Measurements from ENCODE around the gene ATP10A. TPM values are rescaled to one million over a fixed set of nuclear protein-coding genes. Genes with fewer than 3 reads are reported as not detected.

The ATP10A gene
- total RNA-seq, 1 donor = 15.8 TPM

- H3K4me3 ChIP-seq (ENCODE audit: low read length) = no peak overlapping the region
- no peaks in the 10 kb centered on the region for H3K4me1 ChIP-seq (ENCODE audit: insufficient read depth, low read length)
- H3K9me3 ChIP-seq (ENCODE audit: low read depth, low read length) = no peaks in the 10 kb centered on the region
- H3K27me3 ChIP-seq (ENCODE audit: insufficient read depth, low read length) = no peaks in the 10 kb centered on the region
Measured at GRCh38 chr15:25705433-25706115, 157.6 kb downstream of the ATP10A start.

- H3K9me3 ChIP-seq (ENCODE audit: low read depth, low read length) = no peaks in the 10 kb centered on the region
- no peak overlapping the region for H3K4me3 ChIP-seq (ENCODE audit: low read length)
- H3K27me3 ChIP-seq (ENCODE audit: insufficient read depth, low read length) = no peaks in the 10 kb centered on the region
- no peaks in the 10 kb centered on the region for H3K4me1 ChIP-seq (ENCODE audit: insufficient read depth, low read length)
Measured at GRCh38 chr15:25703726-25704125, 159.4 kb downstream of the ATP10A start.

GRCh38 chr15:25701721-25702465, 161.2 kb downstream of the ATP10A start:
- H3K9me3 ChIP-seq (ENCODE audit: low read depth, low read length) = no peaks in the 10 kb centered on the region
- H3K4me1 ChIP-seq (ENCODE audit: insufficient read depth, low read length) = no peaks in the 10 kb centered on the region
- no peaks in the 10 kb centered on the region for H3K27me3 ChIP-seq (ENCODE audit: insufficient read depth, low read length)
- no peak overlapping the region for H3K4me3 ChIP-seq (ENCODE audit: low read length)

- Histone ChIP-seq H3K9me3 (ENCODE audit: low read depth, low read length) (no peaks in the 10 kb centered on the region), H3K4me1 (ENCODE audit: insufficient read depth, low read length) (no peaks in the 10 kb centered on the region), H3K27me3 (ENCODE audit: insufficient read depth, low read length) (no peaks in the 10 kb centered on the region), H3K4me3 (ENCODE audit: low read length) (no peak overlapping the region)
Measured at GRCh38 chr15:25700916-25701315, 162.2 kb downstream of the ATP10A start.

- no peak overlapping the region for H3K4me3 ChIP-seq (ENCODE audit: low read length)
- H3K9me3 ChIP-seq (ENCODE audit: low read depth, low read length) = no peaks in the 10 kb centered on the region
- no peaks in the 10 kb centered on the region for H3K27me3 ChIP-seq (ENCODE audit: insufficient read depth, low read length)
- H3K4me1 ChIP-seq (ENCODE audit: insufficient read depth, low read length) = no peaks in the 10 kb centered on the region
Measured at GRCh38 chr15:25697586-25697985, 165.5 kb downstream of the ATP10A start.

- H3K9me3 ChIP-seq (ENCODE audit: low read depth, low read length) = no peaks in the 10 kb centered on the region
- H3K4me3 ChIP-seq (ENCODE audit: low read length) = no peak overlapping the region
- no peaks in the 10 kb centered on the region for H3K27me3 ChIP-seq (ENCODE audit: insufficient read depth, low read length)
- H3K4me1 ChIP-seq (ENCODE audit: insufficient read depth, low read length) = no peaks in the 10 kb centered on the region
Measured at GRCh38 chr15:25695875-25696760, 167.0 kb downstream of the ATP10A start.

- no peaks in the 10 kb centered on the region for H3K4me1 ChIP-seq (ENCODE audit: insufficient read depth, low read length)
- H3K27me3 ChIP-seq (ENCODE audit: insufficient read depth, low read length) = no peaks in the 10 kb centered on the region
- H3K9me3 ChIP-seq (ENCODE audit: low read depth, low read length) = no peaks in the 10 kb centered on the region
- H3K4me3 ChIP-seq (ENCODE audit: low read length) = no peak overlapping the region
Measured at GRCh38 chr15:25694823-25695312, 168.3 kb downstream of the ATP10A start.

- no peak overlapping the region for H3K4me3 ChIP-seq (ENCODE audit: low read length)
- H3K4me1 ChIP-seq (ENCODE audit: insufficient read depth, low read length) = no peaks in the 10 kb centered on the region
- no peaks in the 10 kb centered on the region for H3K9me3 ChIP-seq (ENCODE audit: low read depth, low read length)
- no peaks in the 10 kb centered on the region for H3K27me3 ChIP-seq (ENCODE audit: insufficient read depth, low read length)
Measured at GRCh38 chr15:25694239-25694584, 168.9 kb downstream of the ATP10A start.

GRCh38 chr15:25693321-25694238, 169.5 kb downstream of the ATP10A start:
- Histone ChIP-seq H3K4me3 (ENCODE audit: low read length) (no peak overlapping the region), H3K9me3 (ENCODE audit: low read depth, low read length) (no peaks in the 10 kb centered on the region), H3K27me3 (ENCODE audit: insufficient read depth, low read length) (no peaks in the 10 kb centered on the region), H3K4me1 (ENCODE audit: insufficient read depth, low read length) (no peaks in the 10 kb centered on the region)

- Histone ChIP-seq H3K4me3 (ENCODE audit: low read length) (no peak overlapping the region), H3K9me3 (ENCODE audit: low read depth, low read length) (no peaks in the 10 kb centered on the region), H3K4me1 (ENCODE audit: insufficient read depth, low read length) (no peaks in the 10 kb centered on the region), H3K27me3 (ENCODE audit: insufficient read depth, low read length) (no peaks in the 10 kb centered on the region)
Measured at GRCh38 chr15:25691544-25692430, 171.3 kb downstream of the ATP10A start.

- Histone ChIP-seq H3K9me3 (ENCODE audit: low read depth, low read length) (no peaks in the 10 kb centered on the region), H3K4me3 (ENCODE audit: low read length) (no peak overlapping the region), H3K27me3 (ENCODE audit: insufficient read depth, low read length) (no peaks in the 10 kb centered on the region), H3K4me1 (ENCODE audit: insufficient read depth, low read length) (no peaks in the 10 kb centered on the region)
Measured at GRCh38 chr15:25690673-25691543, 172.2 kb downstream of the ATP10A start.

GRCh38 chr15:25689592-25689991, 173.5 kb downstream of the ATP10A start:
- H3K4me3 ChIP-seq (ENCODE audit: low read length) = no peak overlapping the region

GRCh38 chr15:25688166-25688565, 175.0 kb downstream of the ATP10A start:
- Histone ChIP-seq H3K9me3 (ENCODE audit: low read depth, low read length) (no peaks in the 10 kb centered on the region), H3K4me3 (ENCODE audit: low read length) (no peak overlapping the region), H3K27me3 (ENCODE audit: insufficient read depth, low read length) (no peaks in the 10 kb centered on the region), H3K4me1 (ENCODE audit: insufficient read depth, low read length) (no peaks in the 10 kb centered on the region)

More at GRCh38 chr15:25689592-25689991, 173.5 kb downstream of the ATP10A start:
- Histone ChIP-seq H3K4me1 (ENCODE audit: insufficient read depth, low read length) (no peaks in the 10 kb centered on the region), H3K9me3 (ENCODE audit: low read depth, low read length) (no peaks in the 10 kb centered on the region), H3K27me3 (ENCODE audit: insufficient read depth, low read length) (no peaks in the 10 kb centered on the region)
